ENCODE measurements around the gene KDELR1. TPM values are rescaled to one million over a fixed set of nuclear protein-coding genes. Genes with fewer than 3 reads are reported as not detected.

Gene KDELR1
- total and polyA plus RNA-seq, 8 donors: 58.7 to 113 (median 83.3) TPM

GRCh38 chr19:48398375-48399235 is 7.3 kb upstream of the KDELR1 start:
- no peak for FAIRE-seq
- no peak overlapping the region for H3K27ac ChIP-seq
- ATAC-seq: peak; percentile 58 to 79 (median 74)
- H3K9me3 ChIP-seq: no peaks in the 10 kb centered on the region
- H3K4me3 ChIP-seq: peak overlapping the region in 2 of 4 donors; percentile 24 to 35
- peaks cover 0 to 8% (median 2%) of the 10 kb centered on the region in 4 donors for H3K27me3 ChIP-seq
- 8 to 9% methylated on average over 87 to 104 of the region's 104 CpGs for WGBS, 2 donors
- H3K36me3 ChIP-seq: no peaks in the 10 kb centered on the region
- no peak for TF ChIP-seq CTCF (IDR thresholded peaks at IDR 0.05)
- DNase-seq: peak; percentile 42 to 86 (median 70)
- intact Hi-C loops (cut with DNase I): no loop called here
- no peaks in the 10 kb centered on the region for H3K4me1 ChIP-seq

- WGBS, 2 donors: 6 to 8% methylated on average over 17 of the region's 17 CpGs
- ATAC-seq: no peak
- FAIRE-seq: no peak
- no peak overlapping the region for H3K27ac ChIP-seq
- no peaks in the 10 kb centered on the region for H3K36me3 ChIP-seq
- H3K9me3 ChIP-seq: no peaks in the 10 kb centered on the region
- peak overlapping the region in 2 of 4 donors; percentile 24 to 35 for H3K4me3 ChIP-seq
- intact Hi-C loops (cut with DNase I): no loop called here
- H3K27me3 ChIP-seq: peaks cover 0 to 8% (median 2%) of the 10 kb centered on the region in 4 donors
- DNase-seq: no peak
- TF ChIP-seq CTCF (IDR thresholded peaks at IDR 0.05): no peak
- H3K4me1 ChIP-seq: no peaks in the 10 kb centered on the region
Measured at GRCh38 chr19:48398102-48398374, 6.7 kb upstream of the KDELR1 start.

- no peaks in the 10 kb centered on the region for H3K9me3 ChIP-seq
- H3K27me3 ChIP-seq: peaks cover 0 to 8% (median 2%) of the 10 kb centered on the region in 4 donors
- FAIRE-seq (no peak), ATAC-seq (no peak), DNase-seq (no peak)
- H3K36me3 ChIP-seq: no peaks in the 10 kb centered on the region
- 49 to 66% methylated on average over 22 of the region's 22 CpGs for WGBS, 2 donors
- peak overlapping the region in 1 of 4 donors; percentile 35 for H3K4me3 ChIP-seq
- TF ChIP-seq CTCF (IDR thresholded peaks at IDR 0.05): no peak
- intact Hi-C loops (cut with DNase I): no loop called here
- H3K4me1 ChIP-seq: no peaks in the 10 kb centered on the region
- H3K27ac ChIP-seq: no peak overlapping the region
Measured at GRCh38 chr19:48397263-48398101, 6.1 kb upstream of the KDELR1 start.

GRCh38 chr19:48396824-48397176 is 5.4 kb upstream of the KDELR1 start:
- FAIRE-seq: no peak
- no peak for TF ChIP-seq CTCF (IDR thresholded peaks at IDR 0.05)
- DNase-seq: peak in 1 of 6 donors; percentile 42
- Histone ChIP-seq H3K4me1 (no peaks in the 10 kb centered on the region), H3K36me3 (no peaks in the 10 kb centered on the region), H3K9me3 (no peaks in the 10 kb centered on the region), H3K27ac (no peak overlapping the region), H3K4me3 (no peak overlapping the region), H3K27me3 (peaks cover 0 to 8% (median 2%) of the 10 kb centered on the region in 4 donors)
- no peak for ATAC-seq
- 44 to 62% methylated on average over 2 of the region's 2 CpGs for WGBS, 2 donors
- intact Hi-C loops (cut with DNase I): no loop called here
